Bronchial epithelial cell (primary cell): ENCODE data around the gene PPP6R2. TPM values are rescaled to one million over a fixed set of nuclear protein-coding genes. Genes with fewer than 3 reads are reported as not detected.

Experiments
- DNase-seq: peaks from one replicate; pipeline ENCODE4 v3.0.0-alpha.2; 2010; ENCODE audit warnings: low read depth
- FAIRE-seq: peaks from 2 replicates; lab custom pipeline; 2011; peaks lifted over from hg19 to GRCh38; lab: Jason Lieb, UNC
- H3K27me3 ChIP-seq: 2 replicates; pipeline ENCODE4 v1.5.1; 2011; ENCODE audit warnings: low read length; ENCODE audit not compliant: control insufficient read depth, insufficient read depth
- H3K36me3 ChIP-seq: 2 replicates; pipeline ENCODE4 v1.5.1; 2011; ENCODE audit warnings: low read length; ENCODE audit not compliant: control insufficient read depth, insufficient read depth
- H3K4me3 ChIP-seq: 2 replicates; pipeline ENCODE4 v1.5.1; 2011; ENCODE audit warnings: mild to moderate bottlenecking, low read depth, low read length, control low read depth
- total RNA-seq: library from RNA; depleted of rRNA; stranded (reverse); fragments of >200 nt; gene quantifications from 2 replicates; pipeline ENCODE4 v1.2.1, GENCODE V29; 2014
- TF ChIP-seq, protein P1 (sequence below): IDR thresholded peaks from 2 replicates; pipeline ENCODE4 v1.5.1; 2011; ENCODE audit warnings: mild to moderate bottlenecking, moderate library complexity, low read length, control low read depth, inconsistent platforms; ENCODE audit not compliant: insufficient read depth, severe bottlenecking

PPP6R2 gene
- total RNA-seq, 1 donor from 2014 or later: 50.5 TPM

DNA sequence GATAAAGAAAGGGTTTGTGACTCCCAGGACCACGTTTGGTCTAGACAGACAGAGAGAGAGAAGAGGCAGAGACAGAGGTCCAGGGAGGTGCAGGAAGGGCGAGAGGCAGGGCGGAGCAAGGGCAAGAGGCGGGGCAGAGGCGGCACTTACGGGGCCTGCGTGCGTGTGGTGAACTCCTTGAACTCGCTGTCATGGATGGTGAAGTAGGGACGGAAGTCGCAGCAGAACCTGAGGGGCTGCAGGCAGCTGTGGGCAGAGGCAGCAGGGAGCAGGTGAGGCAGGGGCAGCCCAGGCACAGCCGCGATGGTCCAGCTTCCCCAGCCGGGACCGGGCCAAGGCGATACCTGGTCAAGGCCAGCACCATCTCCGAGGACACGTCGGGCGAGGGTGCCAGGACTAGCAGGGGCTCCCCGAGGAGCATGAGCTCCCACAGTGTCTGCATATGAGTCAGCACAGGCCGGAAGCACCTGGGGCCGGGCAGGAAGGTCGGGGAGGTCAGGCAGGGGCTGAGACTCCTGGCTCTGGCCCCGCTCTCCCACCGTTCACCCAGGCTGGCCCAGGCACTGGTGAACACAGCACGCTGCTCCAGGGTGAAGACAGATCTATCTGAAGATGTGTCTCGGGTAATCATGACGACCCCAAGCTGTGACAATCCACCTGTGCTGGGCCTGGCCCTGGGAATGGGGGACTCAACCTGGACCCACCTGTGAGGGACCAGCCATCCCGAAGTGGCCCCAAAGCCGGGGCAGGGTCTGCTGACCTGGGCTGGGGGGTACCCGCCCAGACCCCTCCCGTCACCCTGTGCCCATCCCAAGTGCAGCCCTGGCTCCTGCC is 28.5 kb upstream of the PPP6R2 start:
- no peak for FAIRE-seq
- Histone ChIP-seq H3K27me3 (peaks cover 1% of the 10 kb centered on the region), H3K4me3 (no peak overlapping the region), H3K36me3 (no peaks in the 10 kb centered on the region)
- no peak for DNase-seq
- TF ChIP-seq, protein P1, sequence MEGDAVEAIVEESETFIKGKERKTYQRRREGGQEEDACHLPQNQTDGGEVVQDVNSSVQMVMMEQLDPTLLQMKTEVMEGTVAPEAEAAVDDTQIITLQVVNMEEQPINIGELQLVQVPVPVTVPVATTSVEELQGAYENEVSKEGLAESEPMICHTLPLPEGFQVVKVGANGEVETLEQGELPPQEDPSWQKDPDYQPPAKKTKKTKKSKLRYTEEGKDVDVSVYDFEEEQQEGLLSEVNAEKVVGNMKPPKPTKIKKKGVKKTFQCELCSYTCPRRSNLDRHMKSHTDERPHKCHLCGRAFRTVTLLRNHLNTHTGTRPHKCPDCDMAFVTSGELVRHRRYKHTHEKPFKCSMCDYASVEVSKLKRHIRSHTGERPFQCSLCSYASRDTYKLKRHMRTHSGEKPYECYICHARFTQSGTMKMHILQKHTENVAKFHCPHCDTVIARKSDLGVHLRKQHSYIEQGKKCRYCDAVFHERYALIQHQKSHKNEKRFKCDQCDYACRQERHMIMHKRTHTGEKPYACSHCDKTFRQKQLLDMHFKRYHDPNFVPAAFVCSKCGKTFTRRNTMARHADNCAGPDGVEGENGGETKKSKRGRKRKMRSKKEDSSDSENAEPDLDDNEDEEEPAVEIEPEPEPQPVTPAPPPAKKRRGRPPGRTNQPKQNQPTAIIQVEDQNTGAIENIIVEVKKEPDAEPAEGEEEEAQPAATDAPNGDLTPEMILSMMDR: no peak

- TF ChIP-seq, protein P1: no peak
- DNase-seq: no peak
- FAIRE-seq: peak; percentile 23
- Histone ChIP-seq H3K27me3 (peaks cover 1% of the 10 kb centered on the region), H3K36me3 (no peaks in the 10 kb centered on the region), H3K4me3 (no peak overlapping the region)
Observed at GRCh38 chr22:50315289-50316113, 27.6 kb upstream of the PPP6R2 start.

GRCh38 chr22:50316114-50317065 is 26.7 kb upstream of the PPP6R2 start:
- no peak for DNase-seq
- TF ChIP-seq, protein P1: no peak
- FAIRE-seq: no peak
- Histone ChIP-seq H3K27me3 (peaks cover 1% of the 10 kb centered on the region), H3K4me3 (no peak overlapping the region), H3K36me3 (no peaks in the 10 kb centered on the region)

GRCh38 chr22:50317178-50317577 is 25.9 kb upstream of the PPP6R2 start:
- H3K4me3 ChIP-seq: no peak overlapping the region
- H3K27me3 ChIP-seq: peaks cover 1% of the 10 kb centered on the region
- no peak for DNase-seq
- H3K36me3 ChIP-seq: no peaks in the 10 kb centered on the region
- no peak for FAIRE-seq
- TF ChIP-seq, protein P1: no peak

DNA sequence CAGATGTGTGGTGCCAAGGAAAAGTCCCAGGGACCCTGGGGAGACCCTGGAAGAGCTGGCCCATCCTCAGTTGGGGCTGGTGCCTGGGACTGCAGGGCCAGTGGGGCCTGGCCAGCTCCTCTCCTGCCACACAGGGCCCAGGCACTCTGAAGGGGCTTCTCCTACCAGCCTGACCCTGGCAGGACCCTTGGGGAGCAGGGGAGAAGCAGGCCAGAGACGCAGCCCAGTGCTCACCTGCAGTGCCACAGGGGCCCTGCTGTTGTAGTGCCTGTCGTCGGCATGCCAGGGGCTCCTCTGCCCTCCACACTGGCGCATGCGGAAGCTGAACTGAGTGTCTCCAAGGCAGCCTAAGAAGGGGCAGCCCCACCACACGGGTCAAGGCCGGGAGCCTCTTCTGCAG is 25.5 kb upstream of the PPP6R2 start:
- no peak for FAIRE-seq

More for the DNA sequence above, 25.5 kb upstream of the PPP6R2 start:
- Histone ChIP-seq H3K27me3 (peaks cover 1% of the 10 kb centered on the region), H3K4me3 (no peak overlapping the region), H3K36me3 (no peaks in the 10 kb centered on the region)
- DNase-seq: no peak
- TF ChIP-seq, protein P1: no peak
